C4-2B (cell line): ENCODE data around the gene CACFD1.

ENCODE experiments used
- H3K27ac ChIP-seq: fragments of 450-650 bp; 2 replicates; pipeline ENCODE4 v1.5.1; 2017
- ZFX ChIP-seq: fragments of 450-650 bp; IDR thresholded peaks from 2 replicates; pipeline ENCODE4 v1.6.1; 2017
- TF ChIP-seq, protein P1 (sequence below): fragments of 450-650 bp; conservative IDR thresholded peaks from 2 replicates; pipeline ENCODE4 v1.5.1; 2017; ENCODE audit warnings: mild to moderate bottlenecking

CACFD1 gene

DNA sequence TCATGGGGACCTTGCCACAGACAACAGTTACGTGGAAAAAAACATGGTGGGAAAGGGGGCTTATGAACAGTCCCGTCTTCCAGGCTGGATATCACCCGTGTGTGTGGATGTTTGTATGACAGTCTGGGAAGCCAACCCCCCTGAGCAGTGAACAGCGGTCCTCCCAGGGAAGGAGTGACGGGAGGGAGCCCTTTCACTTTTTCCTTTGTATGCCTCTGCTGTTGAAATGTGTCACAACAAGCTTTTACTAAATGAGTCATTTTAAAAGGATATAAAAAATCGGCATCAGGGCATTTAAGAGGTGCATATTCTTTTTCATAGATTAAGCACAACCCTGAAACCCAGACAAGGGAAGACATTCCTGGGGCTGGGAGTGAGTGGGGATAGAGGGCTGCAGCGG lies 59.9 kb downstream of the CACFD1 start:
- TF ChIP-seq, protein P1, sequence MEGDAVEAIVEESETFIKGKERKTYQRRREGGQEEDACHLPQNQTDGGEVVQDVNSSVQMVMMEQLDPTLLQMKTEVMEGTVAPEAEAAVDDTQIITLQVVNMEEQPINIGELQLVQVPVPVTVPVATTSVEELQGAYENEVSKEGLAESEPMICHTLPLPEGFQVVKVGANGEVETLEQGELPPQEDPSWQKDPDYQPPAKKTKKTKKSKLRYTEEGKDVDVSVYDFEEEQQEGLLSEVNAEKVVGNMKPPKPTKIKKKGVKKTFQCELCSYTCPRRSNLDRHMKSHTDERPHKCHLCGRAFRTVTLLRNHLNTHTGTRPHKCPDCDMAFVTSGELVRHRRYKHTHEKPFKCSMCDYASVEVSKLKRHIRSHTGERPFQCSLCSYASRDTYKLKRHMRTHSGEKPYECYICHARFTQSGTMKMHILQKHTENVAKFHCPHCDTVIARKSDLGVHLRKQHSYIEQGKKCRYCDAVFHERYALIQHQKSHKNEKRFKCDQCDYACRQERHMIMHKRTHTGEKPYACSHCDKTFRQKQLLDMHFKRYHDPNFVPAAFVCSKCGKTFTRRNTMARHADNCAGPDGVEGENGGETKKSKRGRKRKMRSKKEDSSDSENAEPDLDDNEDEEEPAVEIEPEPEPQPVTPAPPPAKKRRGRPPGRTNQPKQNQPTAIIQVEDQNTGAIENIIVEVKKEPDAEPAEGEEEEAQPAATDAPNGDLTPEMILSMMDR: no peak
- no peak for TF ChIP-seq ZFX
- H3K27ac ChIP-seq: no peak overlapping the region

DNA sequence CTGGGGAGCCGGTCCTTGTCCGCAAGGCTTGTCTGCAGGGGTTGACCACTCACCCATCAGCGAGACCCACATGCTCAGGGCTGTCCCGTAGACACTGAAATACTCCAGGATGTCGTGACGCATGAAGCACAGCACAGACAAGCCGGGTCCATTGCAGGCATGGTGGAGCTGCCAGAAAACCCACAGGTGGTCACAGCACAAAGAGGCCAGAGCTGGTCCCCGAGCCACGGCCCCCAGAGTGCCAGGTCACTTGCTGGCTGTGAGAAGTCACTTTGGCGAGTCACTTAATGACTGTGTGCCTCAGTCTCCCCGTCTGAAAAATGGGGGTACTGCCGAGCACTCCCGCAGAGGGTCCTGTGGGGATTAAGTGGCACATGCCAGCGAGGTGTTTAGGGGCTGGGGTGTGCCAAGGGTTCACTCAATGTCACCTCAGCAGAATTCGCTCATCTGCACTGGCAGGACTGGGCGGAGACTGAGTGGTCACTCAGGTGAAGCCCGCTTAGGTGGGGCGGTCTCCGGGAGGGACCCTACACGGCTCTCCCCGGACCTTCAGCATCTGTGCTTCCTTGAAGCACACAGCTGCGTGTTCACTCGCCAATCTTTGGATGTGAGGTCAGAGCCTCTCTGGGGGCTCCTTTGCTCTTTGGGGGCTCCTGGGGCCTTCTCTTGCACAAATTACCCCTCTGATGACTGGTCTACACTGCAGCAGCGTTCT lies 60.5 kb downstream of the CACFD1 start:
- no peak overlapping the region for H3K27ac ChIP-seq
- no peak for TF ChIP-seq ZFX
- TF ChIP-seq, protein P1: no peak
